ENCODE measurements around the gene ARHGEF1.
A peak's percentile ranks its signal among the peaks of the same experiment; 100 is the strongest.
"Not testable (repeated sequence)": the region's sequence is repeated elsewhere in the genome, so short reads cannot be mapped to it uniquely, and the experiment has no call there.

The ARHGEF1 gene

GRCh38 chr19:41933693-41934426 is 50.9 kb downstream of the ARHGEF1 start:
- peak; percentile 18 to 53 for DNase-seq

- DNase-seq = peak; percentile 36 to 56
Measured at GRCh38 chr19:41934849-41935374, 51.9 kb downstream of the ARHGEF1 start.

GRCh38 chr19:41935760-41936415 is 52.9 kb downstream of the ARHGEF1 start:
- DNase-seq = no peak

- no peak for DNase-seq
Measured at GRCh38 chr19:41936416-41936850, 53.4 kb downstream of the ARHGEF1 start.

- no peak for DNase-seq
Measured at GRCh38 chr19:41936961-41937360, 54.0 kb downstream of the ARHGEF1 start.

GRCh38 chr19:41937525-41938468 is 54.8 kb downstream of the ARHGEF1 start:
- DNase-seq = peak in 1 of 2 experiments; percentile 22

- DNase-seq = not testable (repeated sequence)
Measured at GRCh38 chr19:41939209-41939608, 56.2 kb downstream of the ARHGEF1 start.

- DNase-seq = no peak
Measured at GRCh38 chr19:41939861-41940730, 57.1 kb downstream of the ARHGEF1 start.

GRCh38 chr19:41940731-41941409 is 57.9 kb downstream of the ARHGEF1 start:
- no peak for DNase-seq

GRCh38 chr19:41941410-41942202 is 58.6 kb downstream of the ARHGEF1 start:
- DNase-seq = no peak

GRCh38 chr19:41944336-41944735 is 61.4 kb downstream of the ARHGEF1 start:
- no peak for DNase-seq

- DNase-seq = no peak
Measured at GRCh38 chr19:41945135-41945766, 62.3 kb downstream of the ARHGEF1 start.

GRCh38 chr19:41947091-41947490 is 64.1 kb downstream of the ARHGEF1 start:
- DNase-seq = no peak

GRCh38 chr19:41951686-41952172 is 68.7 kb downstream of the ARHGEF1 start:
- peak; percentile 62 to 67 for DNase-seq

GRCh38 chr19:41955521-41955920 is 72.5 kb downstream of the ARHGEF1 start:
- DNase-seq = no peak

GRCh38 chr19:41956621-41957020 is 73.6 kb downstream of the ARHGEF1 start:
- no peak for DNase-seq

Data from Kasumi-1 (cell line).